Measurements from ENCODE around the gene CHRNA10.

GRCh38 chr11:3712274-3712673 is 41.1 kb upstream of the CHRNA10 start:
- no peak for TF ChIP-seq POLR2A (IDR thresholded peaks at IDR 0.05; ENCODE audit: low read length)
- TF ChIP-seq GATA1 (IDR thresholded peaks at IDR 0.05; ENCODE audit: low read depth, low read length): no peak

Data from erythroblast (primary cell).